MM.1S (cell line): Measurements from ENCODE around the gene PSG7.
A peak's percentile ranks its signal among the peaks of the same experiment; 100 is the strongest.
"Not testable (repeated sequence)": the region's sequence is repeated elsewhere in the genome, so short reads cannot be mapped to it uniquely, and the experiment has no call there.

Experiments
- DNase-seq: peaks from one replicate; pipeline ENCODE4 v3.0.0-alpha.2; 2015
- H2AFZ ChIP-seq: fragments of 300-600 bp; sonication (generic); 2 replicates; pipeline ENCODE4 v1.6.0; 2016; ENCODE audit warnings: antibody characterized with exemption, low read length
- H3F3A ChIP-seq: fragments of 300-600 bp; sonication (generic); 2 replicates; pipeline ENCODE4 v1.6.1; 2016; ENCODE audit warnings: mild to moderate bottlenecking, antibody characterized with exemption, low read length, moderate library complexity, mixed read lengths; ENCODE audit not compliant: insufficient read depth
- H3K27ac ChIP-seq: fragments of 300-600 bp; sonication (generic); 2 replicates; pipeline ENCODE4 v1.5.1; 2016; ENCODE audit warnings: mild to moderate bottlenecking, low read length
- H3K27me3 ChIP-seq: fragments of 300-600 bp; sonication (generic); replicated peaks from 2 replicates; pipeline ENCODE4 v1.6.0; 2016; ENCODE audit warnings: low read length; ENCODE audit not compliant: insufficient read depth
- H3K36me3 ChIP-seq: fragments of 300-600 bp; sonication (generic); replicated peaks from 2 replicates; pipeline ENCODE4 v1.6.1; 2016; ENCODE audit warnings: mild to moderate bottlenecking, low read length, mixed read lengths; ENCODE audit not compliant: insufficient read depth
- H3K4me1 ChIP-seq: fragments of 300-600 bp; sonication (generic); 2 replicates; pipeline ENCODE4 v1.6.1; 2016; ENCODE audit warnings: low read length, mixed read lengths
- H3K4me2 ChIP-seq: fragments of 300-600 bp; sonication (generic); 2 replicates; pipeline ENCODE4 v1.6.0; 2016; ENCODE audit warnings: low read depth, low read length
- H3K4me3 ChIP-seq: fragments of 300-600 bp; sonication (generic); 2 replicates; pipeline ENCODE4 v1.5.1; 2016; ENCODE audit warnings: low read length, mixed read lengths
- H3K79me2 ChIP-seq: fragments of 300-600 bp; sonication (generic); 2 replicates; pipeline ENCODE4 v1.6.1; 2016; ENCODE audit warnings: mixed run types, low read length, mixed read lengths
- H3K9ac ChIP-seq: fragments of 300-600 bp; sonication (generic); 2 replicates; pipeline ENCODE4 v1.6.1; 2016; ENCODE audit warnings: low read length, mixed read lengths
- H3K9me2 ChIP-seq: fragments of 300-600 bp; sonication (generic); replicated peaks from 2 replicates; pipeline ENCODE4 v1.6.1; 2016; ENCODE audit warnings: mild to moderate bottlenecking, low read length, mixed read lengths; ENCODE audit not compliant: insufficient read depth
- H3K9me3 ChIP-seq: fragments of 300-600 bp; sonication (generic); replicated peaks from 2 replicates; pipeline ENCODE4 v1.6.1; 2016; ENCODE audit warnings: mild to moderate bottlenecking, low read length, mixed read lengths; ENCODE audit not compliant: insufficient read depth
- H4K20me1 ChIP-seq: fragments of 300-600 bp; sonication (generic); 2 replicates; pipeline ENCODE4 v1.6.1; 2016; ENCODE audit warnings: mild to moderate bottlenecking, low read length, moderate library complexity, mixed read lengths; ENCODE audit not compliant: insufficient read depth
- EZH2 ChIP-seq: fragments of 300-600 bp; sonication (generic); optimal IDR thresholded peaks from 2 replicates; pipeline ENCODE3; 2017; ENCODE audit warnings: low read depth, mild to moderate bottlenecking, antibody characterized with exemption, low read length, mixed read lengths
- EZH2phosphoT487 ChIP-seq: fragments of 300-600 bp; sonication (generic); IDR thresholded peaks from 2 replicates; pipeline ENCODE4 v1.6.1; 2018; ENCODE audit warnings: antibody characterized with exemption, low read length
- TF ChIP-seq, protein P1 (sequence below): fragments of 300-600 bp; sonication (generic); IDR thresholded peaks from 2 replicates; pipeline ENCODE4 v1.5.1; 2016; ENCODE audit warnings: antibody characterized with exemption, low read length, mixed read lengths

Gene PSG7

DNA sequence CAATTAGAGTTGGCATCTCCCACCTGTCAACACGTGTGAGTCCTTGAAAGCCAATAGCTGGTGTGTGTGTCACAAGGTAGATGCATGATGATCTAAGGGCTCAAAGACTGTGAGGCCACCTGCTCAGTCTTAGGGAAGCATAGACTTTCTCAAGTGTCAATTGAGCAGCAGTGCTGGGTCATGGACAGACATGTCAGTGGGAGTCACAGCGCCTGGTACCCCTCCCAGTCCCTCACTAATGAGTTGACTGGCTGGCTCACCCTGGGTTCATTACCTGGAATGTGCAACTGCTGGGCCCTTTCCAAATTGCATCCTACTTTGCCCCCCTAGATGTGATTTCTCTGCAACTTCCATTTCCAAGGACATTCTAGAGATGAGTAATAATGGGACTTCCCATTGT, 10.2 kb downstream of the PSG7 start:
- H3K79me2 ChIP-seq: no peaks in the 10 kb centered on the region
- H3K36me3 ChIP-seq: no peaks in the 10 kb centered on the region
- H3K9ac ChIP-seq: no peak overlapping the region
- no peak overlapping the region for H3K4me3 ChIP-seq
- no peaks in the 10 kb centered on the region for H3K27me3 ChIP-seq
- H4K20me1 ChIP-seq: no peaks in the 10 kb centered on the region
- H3K9me3 ChIP-seq: no peaks in the 10 kb centered on the region
- no peaks in the 10 kb centered on the region for H3K9me2 ChIP-seq
- TF ChIP-seq EZH2phosphoT487 (no peak), EZH2 (no peak)
- TF ChIP-seq, protein P1, sequence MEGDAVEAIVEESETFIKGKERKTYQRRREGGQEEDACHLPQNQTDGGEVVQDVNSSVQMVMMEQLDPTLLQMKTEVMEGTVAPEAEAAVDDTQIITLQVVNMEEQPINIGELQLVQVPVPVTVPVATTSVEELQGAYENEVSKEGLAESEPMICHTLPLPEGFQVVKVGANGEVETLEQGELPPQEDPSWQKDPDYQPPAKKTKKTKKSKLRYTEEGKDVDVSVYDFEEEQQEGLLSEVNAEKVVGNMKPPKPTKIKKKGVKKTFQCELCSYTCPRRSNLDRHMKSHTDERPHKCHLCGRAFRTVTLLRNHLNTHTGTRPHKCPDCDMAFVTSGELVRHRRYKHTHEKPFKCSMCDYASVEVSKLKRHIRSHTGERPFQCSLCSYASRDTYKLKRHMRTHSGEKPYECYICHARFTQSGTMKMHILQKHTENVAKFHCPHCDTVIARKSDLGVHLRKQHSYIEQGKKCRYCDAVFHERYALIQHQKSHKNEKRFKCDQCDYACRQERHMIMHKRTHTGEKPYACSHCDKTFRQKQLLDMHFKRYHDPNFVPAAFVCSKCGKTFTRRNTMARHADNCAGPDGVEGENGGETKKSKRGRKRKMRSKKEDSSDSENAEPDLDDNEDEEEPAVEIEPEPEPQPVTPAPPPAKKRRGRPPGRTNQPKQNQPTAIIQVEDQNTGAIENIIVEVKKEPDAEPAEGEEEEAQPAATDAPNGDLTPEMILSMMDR: no peak
- H2AFZ ChIP-seq: no peak overlapping the region
- no peak for DNase-seq
- no peaks in the 10 kb centered on the region for H3F3A ChIP-seq
- no peaks in the 10 kb centered on the region for H3K4me1 ChIP-seq
- H3K27ac ChIP-seq: no peak overlapping the region
- no peak overlapping the region for H3K4me2 ChIP-seq

DNA sequence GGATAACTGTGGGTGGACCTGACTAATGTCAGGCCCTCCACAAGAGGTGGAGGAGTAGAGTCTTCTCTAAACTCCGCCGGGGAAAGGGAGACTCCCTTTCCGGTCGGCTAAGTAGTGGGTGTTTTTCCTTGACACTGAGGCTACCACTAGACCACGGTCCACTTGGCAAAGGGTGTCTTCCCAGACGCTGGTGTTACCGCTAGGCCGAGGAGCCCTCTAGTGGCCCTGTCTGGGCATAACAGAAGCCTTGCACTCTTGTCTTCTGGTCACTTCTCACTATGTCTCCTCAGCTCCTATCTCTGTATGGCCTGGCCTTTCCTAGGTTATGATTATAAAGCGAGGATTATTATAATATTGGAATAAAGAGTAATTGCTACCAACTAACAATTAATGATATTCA, 13.9 kb downstream of the PSG7 start:
- H4K20me1 ChIP-seq, H3K9me3 ChIP-seq, H3K27ac ChIP-seq, H3K4me1 ChIP-seq, H3K4me3 ChIP-seq, H2AFZ ChIP-seq, H3K9me2 ChIP-seq, H3K9ac ChIP-seq, H3K36me3 ChIP-seq, H3F3A ChIP-seq, H3K4me2 ChIP-seq, H3K79me2 ChIP-seq, H3K27me3 ChIP-seq: not testable (repeated sequence)
- DNase-seq: peak; percentile 53
- TF ChIP-seq, protein P1: peak; percentile 59

DNA sequence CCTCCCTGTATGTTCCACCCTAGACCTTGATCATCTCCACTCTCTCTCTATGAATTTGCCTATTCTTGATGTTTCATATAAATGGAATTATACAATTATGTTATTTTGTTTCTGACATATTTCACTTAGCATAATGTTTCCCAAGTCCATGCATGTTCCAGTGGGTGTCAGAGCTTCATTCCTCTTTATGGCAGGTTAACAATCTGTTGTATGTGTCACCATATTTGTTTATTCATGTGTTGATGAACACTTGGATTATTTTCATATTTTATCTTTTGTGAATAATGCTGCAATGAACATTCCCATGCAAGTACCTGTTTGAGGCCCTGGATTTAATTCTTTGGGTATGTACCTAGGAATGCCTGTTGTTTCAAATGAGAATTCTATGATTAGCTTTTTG, 16.0 kb downstream of the PSG7 start:
- not testable (repeated sequence) for DNase-seq, H3K9me3 ChIP-seq, H3K27me3 ChIP-seq, H3K27ac ChIP-seq, H3K4me1 ChIP-seq, H3K9ac ChIP-seq, H3K9me2 ChIP-seq, H3K36me3 ChIP-seq, H2AFZ ChIP-seq, H3K4me2 ChIP-seq, H3K79me2 ChIP-seq, H4K20me1 ChIP-seq, H3F3A ChIP-seq, H3K4me3 ChIP-seq

DNA sequence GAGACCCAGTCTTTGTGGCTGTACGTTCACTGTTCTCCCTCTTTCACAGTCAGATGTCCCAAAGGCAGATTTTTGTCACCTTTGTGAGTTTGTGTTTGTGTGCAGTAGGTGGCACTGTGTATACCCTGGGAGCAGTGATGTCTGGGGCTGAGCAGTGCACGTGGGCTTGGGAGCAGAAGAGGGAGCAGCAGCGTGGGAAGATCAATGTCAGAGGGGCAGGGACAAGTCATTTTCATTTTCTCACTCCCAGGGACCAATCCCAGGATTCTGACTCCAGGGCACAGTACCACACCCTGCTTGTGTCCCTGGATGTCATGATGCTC, 17.3 kb downstream of the PSG7 start:
- 0 out of 2 replicates have a peak overlapping the region, but pooled peaks have one; percentile 25 for H3K4me2 ChIP-seq
- no peak for TF ChIP-seq EZH2
- TF ChIP-seq, protein P1: peak; percentile 12; the same call in 1 of the 2 replicates
- no peak for TF ChIP-seq EZH2phosphoT487
- H3K9me3 ChIP-seq: no peaks in the 10 kb centered on the region
- H3K36me3 ChIP-seq: no peaks in the 10 kb centered on the region
- DNase-seq: no peak
- H3F3A ChIP-seq: no peaks in the 10 kb centered on the region
- no peak overlapping the region for H3K9ac ChIP-seq
- no peaks in the 10 kb centered on the region for H3K9me2 ChIP-seq
- H3K4me1 ChIP-seq: no peaks in the 10 kb centered on the region
- H3K27ac ChIP-seq: no peak overlapping the region
- no peaks in the 10 kb centered on the region for H3K79me2 ChIP-seq
- peak overlapping the region; percentile 54 for H2AFZ ChIP-seq
- H4K20me1 ChIP-seq: no peaks in the 10 kb centered on the region
- H3K4me3 ChIP-seq: no peak overlapping the region
- no peaks in the 10 kb centered on the region for H3K27me3 ChIP-seq
